GM12874 (cell line): ENCODE data around the gene GNRH2.

Source experiments
- TF ChIP-seq, protein P1 (sequence below): IDR thresholded peaks from 2 replicates; pipeline ENCODE4 v1.5.1; 2011; ENCODE audit warnings: low read depth, mild to moderate bottlenecking, control low read depth, low read length, moderate library complexity; ENCODE audit not compliant: insufficient read depth

GNRH2 gene

DNA sequence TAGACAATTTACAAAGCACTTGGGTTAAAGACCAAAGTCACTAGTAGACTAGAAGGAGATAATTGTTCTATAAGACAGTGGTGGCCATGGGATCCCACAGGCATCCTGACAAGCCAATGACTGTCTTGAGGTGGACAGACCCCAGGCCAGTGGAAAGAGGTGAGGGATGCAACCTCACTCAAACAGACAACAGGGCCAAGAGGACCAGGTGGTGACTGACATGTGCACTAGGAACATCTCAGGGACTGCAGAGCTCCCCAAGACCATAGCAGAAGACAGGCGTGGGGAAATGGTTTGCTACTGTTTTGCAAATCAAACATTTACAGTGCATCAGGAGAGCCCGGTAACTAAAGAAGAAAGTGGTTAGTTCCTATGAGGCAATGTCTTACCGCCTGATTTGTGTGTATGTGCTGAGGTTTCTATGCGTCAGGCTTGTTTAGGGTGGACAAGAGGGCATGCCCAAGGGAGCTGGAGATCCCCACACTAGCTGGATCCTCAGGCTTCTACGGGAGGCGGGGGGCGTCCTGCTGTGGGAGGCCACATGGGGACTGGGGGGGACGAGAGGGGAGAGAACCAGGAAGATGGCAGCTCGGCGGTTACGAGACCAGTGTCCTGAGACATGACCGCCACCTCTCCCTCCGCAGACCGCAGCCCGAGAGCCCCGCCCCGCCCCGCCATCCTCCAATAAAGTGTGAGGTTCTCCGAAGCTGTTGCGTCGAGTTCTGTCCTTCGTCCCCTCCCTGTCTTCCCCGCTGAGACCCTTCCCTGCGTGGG is 1.8 kb downstream of the GNRH2 start:
- TF ChIP-seq, protein P1, sequence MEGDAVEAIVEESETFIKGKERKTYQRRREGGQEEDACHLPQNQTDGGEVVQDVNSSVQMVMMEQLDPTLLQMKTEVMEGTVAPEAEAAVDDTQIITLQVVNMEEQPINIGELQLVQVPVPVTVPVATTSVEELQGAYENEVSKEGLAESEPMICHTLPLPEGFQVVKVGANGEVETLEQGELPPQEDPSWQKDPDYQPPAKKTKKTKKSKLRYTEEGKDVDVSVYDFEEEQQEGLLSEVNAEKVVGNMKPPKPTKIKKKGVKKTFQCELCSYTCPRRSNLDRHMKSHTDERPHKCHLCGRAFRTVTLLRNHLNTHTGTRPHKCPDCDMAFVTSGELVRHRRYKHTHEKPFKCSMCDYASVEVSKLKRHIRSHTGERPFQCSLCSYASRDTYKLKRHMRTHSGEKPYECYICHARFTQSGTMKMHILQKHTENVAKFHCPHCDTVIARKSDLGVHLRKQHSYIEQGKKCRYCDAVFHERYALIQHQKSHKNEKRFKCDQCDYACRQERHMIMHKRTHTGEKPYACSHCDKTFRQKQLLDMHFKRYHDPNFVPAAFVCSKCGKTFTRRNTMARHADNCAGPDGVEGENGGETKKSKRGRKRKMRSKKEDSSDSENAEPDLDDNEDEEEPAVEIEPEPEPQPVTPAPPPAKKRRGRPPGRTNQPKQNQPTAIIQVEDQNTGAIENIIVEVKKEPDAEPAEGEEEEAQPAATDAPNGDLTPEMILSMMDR = no peak

- TF ChIP-seq, protein P1 = no peak
These were observed 2.6 kb downstream of the GNRH2 start, which contains the start of gene MRPS26 for GRCh38 chr20:3045816-3046676. TSS of gene MRPS26 (plus strand) at chr20:3046052. CDS start at chr20:3046069, 17 bp downstream.

DNA sequence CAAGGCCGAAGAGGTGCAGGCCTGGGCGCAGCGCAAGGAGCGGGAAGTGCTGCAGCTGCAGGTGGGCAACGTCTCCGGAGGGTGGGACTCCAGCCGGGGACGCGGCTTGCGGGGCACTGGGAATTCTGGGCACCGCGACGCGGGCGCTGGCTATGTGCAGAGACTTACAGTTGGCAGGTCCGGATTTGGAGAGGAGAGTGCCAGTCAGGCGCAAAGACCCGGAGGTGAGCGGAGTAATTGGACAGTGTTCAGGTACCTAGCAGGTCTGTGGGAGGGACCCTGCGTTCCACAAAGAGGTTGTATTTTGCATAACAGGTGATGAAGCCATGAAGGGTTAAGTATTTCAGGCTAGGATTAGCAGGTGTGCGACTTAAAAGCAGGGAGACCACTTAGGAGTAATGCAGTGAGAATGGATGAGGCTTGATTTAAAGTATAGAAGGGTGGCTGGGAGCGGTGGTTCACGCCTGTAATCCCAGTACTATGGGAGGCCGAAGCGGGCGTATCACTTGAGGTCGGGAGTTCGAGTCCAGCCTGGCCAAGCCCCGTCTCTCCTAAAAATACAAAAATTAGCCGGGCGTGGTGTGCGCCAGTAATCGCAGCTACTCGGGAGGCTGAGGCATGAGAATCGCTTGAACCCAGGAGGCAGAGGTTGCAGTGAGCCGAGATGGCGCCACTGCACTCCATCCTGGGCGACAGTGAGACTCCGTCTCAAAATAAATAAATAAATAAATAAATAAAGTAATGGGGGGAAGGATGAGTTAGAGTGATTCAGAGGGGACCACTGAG is 3.4 kb downstream of the GNRH2 start:
- TF ChIP-seq, protein P1 = no peak

GRCh38 chr20:3047486-3048419 is 4.3 kb downstream of the GNRH2 start:
- TF ChIP-seq, protein P1 = no peak

DNA sequence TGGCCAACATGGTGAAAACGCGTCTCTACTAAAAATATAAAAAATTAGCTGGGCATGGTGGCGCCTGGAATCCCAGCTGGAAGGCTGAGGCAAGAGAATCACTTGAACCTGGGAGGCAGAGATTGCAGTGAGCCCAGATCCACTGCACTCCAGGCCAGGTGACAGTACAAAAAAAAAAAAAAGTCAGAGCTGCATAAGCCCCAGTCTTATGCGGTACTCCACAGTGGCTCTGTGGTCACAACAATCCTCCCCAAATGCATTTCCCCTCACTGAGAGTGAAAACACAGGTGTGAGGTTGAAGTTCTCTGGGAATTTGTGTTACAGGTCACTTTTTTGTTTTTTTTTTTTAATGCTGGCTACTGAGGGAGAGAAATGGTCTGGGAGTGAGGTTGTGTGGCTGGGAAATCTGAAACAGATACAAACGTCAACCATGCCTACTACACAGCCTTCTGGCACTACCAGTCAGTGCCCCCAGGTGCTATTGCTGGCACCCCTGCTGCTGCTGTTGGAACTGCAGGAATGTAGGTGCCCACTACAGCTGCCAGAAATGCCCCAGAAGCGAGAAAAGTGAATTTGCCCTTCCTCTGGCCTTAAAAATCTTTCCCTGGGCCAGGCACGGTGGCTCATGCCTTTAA is 8.1 kb downstream of the GNRH2 start:
- TF ChIP-seq, protein P1 = no peak

DNA sequence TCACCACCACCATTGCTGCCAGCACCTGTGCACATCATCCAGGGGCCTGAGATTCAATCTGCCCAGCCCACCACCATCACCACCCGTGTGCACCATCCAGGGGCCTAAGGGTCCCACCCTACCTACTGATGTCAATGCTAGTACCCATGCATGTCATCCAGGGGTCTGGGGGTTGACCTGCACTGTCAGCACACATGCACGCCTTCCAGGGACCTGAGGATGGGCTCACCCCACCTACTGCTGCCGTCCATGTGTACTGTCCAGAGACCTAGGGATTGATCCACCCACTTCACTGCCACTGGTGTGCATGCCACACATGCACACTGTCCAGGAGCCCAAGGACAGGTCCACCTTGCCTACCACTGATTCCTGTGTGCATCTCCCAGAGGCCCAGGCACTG is 16.1 kb downstream of the GNRH2 start:
- TF ChIP-seq, protein P1 = no peak
